Stomach (tissue), 9 donors: ENCODE results near the gene RGS7. TPM values are rescaled to one million over a fixed set of nuclear protein-coding genes. Genes with fewer than 3 reads are reported as not detected.
"Not testable (repeated sequence)": the region's sequence is repeated elsewhere in the genome, so short reads cannot be mapped to it uniquely, and the experiment has no call there.

ENCODE experiments used
- DNase-seq, 2 donors: peaks; one replicate each; pipeline versions ENCODE4 v3.0.0 to v3.0.0-alpha.2; 2013 to 2019
- H3K27ac ChIP-seq, 5 donors: fragments of 200-600 bp in 4 of 5; sonication (generic) in 4 of 5; one replicate each; pipeline ENCODE4 v1.5.1; 2013 to 2019; ENCODE audit warnings: mild to moderate bottlenecking in 1 of 5, moderate library complexity in 1 of 5
- H3K27me3 ChIP-seq, 3 donors: fragments of 200-600 bp; sonication (generic); one replicate each; pipeline ENCODE4 v1.5.1; 2017 to 2019; ENCODE audit warnings: mixed run types in 1 of 3
- H3K36me3 ChIP-seq, 4 donors: fragments of 200-600 bp; sonication (generic); 1 replicate in 3 of 4; 2 replicates in 1 of 4; pipeline ENCODE4 v1.5.1; 2016 to 2019
- H3K4me1 ChIP-seq, 4 donors: fragments of 200-600 bp; sonication (generic); one replicate each; pipeline ENCODE4 v1.5.1; 2016 to 2019
- H3K4me3 ChIP-seq, 4 donors: fragments of 200-600 bp; sonication (generic) in 3 of 4; one replicate each; pipeline ENCODE4 v1.5.1; 2016 to 2019; ENCODE audit warnings: mild to moderate bottlenecking in 1 of 4
- H3K9me3 ChIP-seq, 4 donors: fragments of 200-600 bp; sonication (generic); one replicate each; pipeline ENCODE4 v1.5.1; 2016 to 2019
- CTCF ChIP-seq, 7 experiments: fragments of 450-650 bp in 4 of 7; fragments of 200-600 bp in 3 of 7; sonication (generic) in 3 of 7; IDR thresholded peaks; one replicate each; pipeline ENCODE4 v1.5.1; 2016 to 2019; ENCODE audit warnings: antibody characterized with exemption in 7 of 7, control low read depth in 2 of 7, mild to moderate bottlenecking in 1 of 7
- EP300 ChIP-seq: sonication (generic); formaldehyde crosslinking; IDR thresholded peaks from one replicate; pipeline ENCODE4 v1.6.1; 2017; ENCODE audit warnings: antibody characterized with exemption
- POLR2A ChIP-seq, 4 donors: fragments of 450-650 bp; IDR thresholded peaks; one replicate each; pipeline ENCODE4 v1.6.1; 2016; ENCODE audit warnings: antibody characterized with exemption in 4 of 4, control low read depth in 2 of 4, mild to moderate bottlenecking in 1 of 4, moderate library complexity in 1 of 4
- POLR2AphosphoS5 ChIP-seq, 3 donors: sonication (generic); formaldehyde crosslinking; IDR thresholded peaks; one replicate each; pipeline ENCODE4 v1.6.1; 2016; ENCODE audit warnings: antibody characterized with exemption in 3 of 3
- WGBS, 5 donors: extraction: QIAGEN DNeasy Blood & Tissue Kit in 3 of 5; methylation state at CpG; one replicate each; pipeline versions ENCODE4 v1.1.5 to v1.1.7; 2013 to 2018; 5-methylcytosine and 5-hydroxymethylcytosine counted together
- intact Hi-C: fragments of 100-400 bp; cut with DNase I; formaldehyde crosslinking; loops from one replicate; pipeline ENCODE4 v1.15.1; 2023; ENCODE audit warnings: low total_unique reads
- polyA plus RNA-seq, 3 donors: library from polyadenylated mRNA; stranded (reverse); fragments of 200-250 nt; gene quantifications; one replicate each; pipeline ENCODE4 v1.2.3, GENCODE V29; 2013
- total RNA-seq, 5 donors: library from RNA; depleted of rRNA; stranded (reverse); fragments of >200 nt; gene quantifications; one replicate each; pipeline versions ENCODE4 v1.1.0 to v1.2.3, GENCODE V29; 2014 to 2016
- donor health status: healthy with polysubstance abuse.
- donor health status: Bipolar disorder and iron deficiency.
- donor health status: healthy.

RGS7 gene
- total and polyA plus RNA-seq, 8 donors = 0.23 to 2.9 (median 1.9) TPM; not detected in 2

- H3K27ac ChIP-seq = no peak overlapping the region
- WGBS, 5 donors = 79 to 88% (median 84%) methylated on average over 3 of the region's 3 CpGs
- intact Hi-C loops = no loop called here
- no peak overlapping the region for H3K4me3 ChIP-seq
- no peak for DNase-seq
- H3K4me1 ChIP-seq = no peaks in the 10 kb centered on the region
- peaks cover 0 to 15% (median 7%) of the 10 kb centered on the region in 4 donors for H3K9me3 ChIP-seq
- no peaks in the 10 kb centered on the region for H3K27me3 ChIP-seq
- TF ChIP-seq POLR2AphosphoS5 (IDR thresholded peaks at IDR 0.05) = no peak
- TF ChIP-seq EP300 = no peak
- TF ChIP-seq POLR2A (IDR thresholded peaks at IDR 0.05) = no peak
- no peak for TF ChIP-seq CTCF (IDR thresholded peaks at IDR 0.05)
- no peaks in the 10 kb centered on the region for H3K36me3 ChIP-seq
Observed at GRCh38 chr1:241308011-241308410, 49.0 kb downstream of the RGS7 start.

GRCh38 chr1:241306125-241306790 is 50.7 kb downstream of the RGS7 start:
- H3K27ac ChIP-seq = no peak overlapping the region
- intact Hi-C loops = no loop called here
- TF ChIP-seq POLR2A (IDR thresholded peaks at IDR 0.05) (no peak), EP300 (no peak), CTCF (IDR thresholded peaks at IDR 0.05) (no peak), POLR2AphosphoS5 (IDR thresholded peaks at IDR 0.05) (no peak)

GRCh38 chr1:241302024-241302423 is 55.0 kb downstream of the RGS7 start:
- H3K27ac ChIP-seq, H3K36me3 ChIP-seq, DNase-seq, H3K27me3 ChIP-seq, H3K4me1 ChIP-seq, H3K4me3 ChIP-seq, intact Hi-C loops: not testable (repeated sequence)
- 86 to 95% (median 91%) methylated on average over 11 of the region's 11 CpGs for WGBS, 5 donors
- peaks cover 0 to 15% (median 7%) of the 10 kb centered on the region in 4 donors for H3K9me3 ChIP-seq

More at GRCh38 chr1:241306125-241306790, 50.7 kb downstream of the RGS7 start:
- Histone ChIP-seq H3K4me3 (no peak overlapping the region), H3K4me1 (no peaks in the 10 kb centered on the region), H3K27me3 (no peaks in the 10 kb centered on the region), H3K9me3 (peaks cover 0 to 15% (median 7%) of the 10 kb centered on the region in 4 donors), H3K36me3 (no peaks in the 10 kb centered on the region)
- DNase-seq = no peak
- 87 to 94% (median 89%) methylated on average over 12 of the region's 12 CpGs for WGBS, 5 donors

- WGBS, 5 donors = 85 to 92% (median 90%) methylated on average over 2 of the region's 2 CpGs
- intact Hi-C loops = no loop called here
- H3K27me3 ChIP-seq = no peaks in the 10 kb centered on the region
- no peak overlapping the region for H3K4me3 ChIP-seq
- no peak for DNase-seq
- H3K4me1 ChIP-seq = no peaks in the 10 kb centered on the region
- no peaks in the 10 kb centered on the region for H3K36me3 ChIP-seq
- H3K27ac ChIP-seq = no peak overlapping the region
- H3K9me3 ChIP-seq = peaks cover 0 to 5% (median 3%) of the 10 kb centered on the region in 4 donors
- no peak for TF ChIP-seq CTCF (IDR thresholded peaks at IDR 0.05)
- TF ChIP-seq POLR2A (IDR thresholded peaks at IDR 0.05) = no peak
- TF ChIP-seq EP300 = no peak
- TF ChIP-seq POLR2AphosphoS5 (IDR thresholded peaks at IDR 0.05) = no peak
Observed at GRCh38 chr1:241299347-241299746, 57.7 kb downstream of the RGS7 start.

- Histone ChIP-seq H3K27ac (no peak overlapping the region), H3K36me3 (no peaks in the 10 kb centered on the region), H3K27me3 (no peaks in the 10 kb centered on the region), H3K4me1 (no peaks in the 10 kb centered on the region), H3K9me3 (no peaks in the 10 kb centered on the region), H3K4me3 (no peak overlapping the region)
- intact Hi-C loops = no loop called here
- TF ChIP-seq CTCF (IDR thresholded peaks at IDR 0.05) = no peak
- TF ChIP-seq EP300 = no peak
- no peak for TF ChIP-seq POLR2AphosphoS5 (IDR thresholded peaks at IDR 0.05)
- TF ChIP-seq POLR2A (IDR thresholded peaks at IDR 0.05) = no peak
- WGBS, 5 donors = 84 to 91% (median 85%) methylated on average over 4 of the region's 4 CpGs
- DNase-seq = no peak
Observed at GRCh38 chr1:241292973-241293372, 64.0 kb downstream of the RGS7 start.

- WGBS, 5 donors = 89 to 93% (median 92%) methylated on average over 8 of the region's 8 CpGs
- H3K27me3 ChIP-seq, H3K9me3 ChIP-seq, H3K4me1 ChIP-seq, H3K36me3 ChIP-seq, H3K27ac ChIP-seq, H3K4me3 ChIP-seq, intact Hi-C loops, DNase-seq: not testable (repeated sequence)
Observed at GRCh38 chr1:241291548-241291947, 65.5 kb downstream of the RGS7 start.
